SK-N-MC (cell line): ENCODE results near the gene PSTPIP2.

Experiments
- EZH2 ChIP-seq: fragments of 200-600 bp; sonication (generic); IDR thresholded peaks from one replicate; pipeline ENCODE4 v1.6.1; 2017; ENCODE audit warnings: antibody characterized with exemption
- FOXP2 ChIP-seq: optimal IDR thresholded peaks from 2 replicates; pipeline ENCODE3; 2011; ENCODE audit warnings: mild to moderate bottlenecking, moderate library complexity; ENCODE audit not compliant: insufficient read depth; ENCODE audit errors: extremely low read length, control extremely low read depth
- POLR2AphosphoS5 ChIP-seq: IDR thresholded peaks from 2 replicates; pipeline ENCODE4 v1.6.1; 2012; ENCODE audit warnings: mild to moderate bottlenecking, low read depth, low read length, borderline replicate concordance

DNA sequence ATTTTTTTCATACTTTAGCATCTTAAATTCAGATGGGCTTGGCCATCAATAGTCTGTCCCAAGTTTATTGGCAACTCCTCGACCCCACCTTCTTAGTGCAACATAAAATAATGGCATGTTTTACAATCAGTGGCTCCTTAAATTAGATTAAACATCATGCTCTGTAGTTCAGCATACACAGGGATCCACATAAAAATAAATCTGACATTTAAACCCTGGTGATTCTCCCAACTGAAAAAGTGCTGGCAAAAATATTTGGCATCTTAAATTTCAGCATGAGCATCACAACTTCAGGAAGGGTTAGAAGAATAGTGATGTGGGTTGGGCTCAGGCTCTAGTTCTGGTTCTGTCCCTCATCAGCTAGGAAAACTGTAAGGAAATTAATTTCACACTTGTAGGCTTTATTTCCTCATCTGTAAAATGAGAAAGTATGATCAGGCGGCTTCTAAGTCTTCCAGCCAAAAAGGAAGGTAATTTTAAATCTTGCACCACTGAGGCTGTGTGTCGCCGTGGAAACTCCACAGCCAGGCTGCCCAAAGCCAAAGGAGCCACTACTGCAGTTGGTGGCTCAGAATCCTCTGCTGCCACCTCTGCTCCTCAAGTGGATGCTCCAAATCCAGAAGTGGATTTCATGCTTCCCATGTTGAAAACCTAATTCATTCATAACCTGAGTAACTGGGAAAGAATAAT is 87.4 kb downstream of the PSTPIP2 start:
- TF ChIP-seq EZH2 (no peak), POLR2AphosphoS5 (no peak), FOXP2 (no peak)
